ENCODE data around the gene KAT8. TPM values are rescaled to one million over a fixed set of nuclear protein-coding genes. Genes with fewer than 3 reads are reported as not detected.

KAT8 gene
- total and polyA plus RNA-seq, 2 of the 13 experiments (the other 11 are each of a cell fraction or from before 2014, with no cell fraction given) = 79.0 to 84.2 TPM

- TF ChIP-seq NR1H2 (CRISPR knock-in tag; IDR thresholded peaks at IDR 0.05; ENCODE audit: borderline replicate concordance, low read depth) (peak; percentile 95), ZNF746 (CRISPR knock-in tag; IDR thresholded peaks at IDR 0.05) (peak; percentile 86), ATF5 (CRISPR knock-in tag; IDR thresholded peaks at IDR 0.05; ENCODE audit: low read depth) (0 out of 2 replicates have a peak, but pooled peaks have one; percentile 34), RFX5 (IDR thresholded peaks at IDR 0.05; ENCODE audit: low read depth, low read length) (peak; percentile 30; the same call in 1 of the 2 replicates), BORCS8-MEF2B (CRISPR knock-in tag; IDR thresholded peaks at IDR 0.05) (peak; percentile 85), ZNF556 (CRISPR knock-in tag; IDR thresholded peaks at IDR 0.05; ENCODE audit: borderline replicate concordance) (0 out of 2 replicates have a peak, but pooled peaks have one; percentile 42), KAT2B (IDR thresholded peaks at IDR 0.05; ENCODE audit: borderline replicate concordance, low read depth, low read length) (no peak), MYPOP (CRISPR knock-in tag; IDR thresholded peaks at IDR 0.05) (peak; percentile 92), ZNF83 (CRISPR knock-in tag; IDR thresholded peaks at IDR 0.05; ENCODE audit: borderline replicate concordance) (0 out of 2 replicates have a peak, but pooled peaks have one; percentile 11), ZNF790 (CRISPR knock-in tag; IDR thresholded peaks at IDR 0.05; ENCODE audit: borderline replicate concordance) (peak; percentile 89; the same call in 1 of the 2 replicates), RFXANK (CRISPR knock-in tag; IDR thresholded peaks at IDR 0.05) (peak; percentile 35; the same call in 1 of the 2 replicates), ZNF687 (CRISPR knock-in tag; IDR thresholded peaks at IDR 0.05) (no peak; the same call in 1 of the 2 replicates), ZNF772 (CRISPR knock-in tag; IDR thresholded peaks at IDR 0.05) (peak; percentile 52), THAP8 (CRISPR knock-in tag; IDR thresholded peaks at IDR 0.05; ENCODE audit: borderline replicate concordance) (no peak; the same call in 1 of the 2 replicates), SPEN (CRISPR knock-in tag; IDR thresholded peaks at IDR 0.05; ENCODE audit: low read depth) (peak; percentile 15), PHF20 (CRISPR knock-in tag; IDR thresholded peaks at IDR 0.05) (no peak; the same call in 1 of the 2 replicates), GATA4 (IDR thresholded peaks at IDR 0.05; ENCODE audit: borderline replicate concordance, low read depth) (peak; percentile 93), ZBTB21 (CRISPR knock-in tag; IDR thresholded peaks at IDR 0.05) (peak; percentile 60), MXI1 (IDR thresholded peaks at IDR 0.05; ENCODE audit: borderline replicate concordance, low read depth, low read length) (peak; percentile 37; the same call in 1 of the 3 replicates), ZNF292 (CRISPR knock-in tag; IDR thresholded peaks at IDR 0.05; ENCODE audit: borderline replicate concordance, low read depth) (no peak), PLRG1 (conservative IDR thresholded peaks at IDR 0.05) (no peak), ZSCAN29 (CRISPR knock-in tag; conservative IDR thresholded peaks at IDR 0.05) (peak; percentile 69; the same call in 1 of the 2 replicates), MATR3 (CRISPR knock-in tag; IDR thresholded peaks at IDR 0.05) (no peak)
These were observed 62.4 kb downstream of the KAT8 start, which contains the start of gene FUS (continued) for GRCh38 chr16:31179747-31180459.

Data from HepG2 (cell line).